ENCODE measurements around the gene TMEM219.

Gene TMEM219, protein sequence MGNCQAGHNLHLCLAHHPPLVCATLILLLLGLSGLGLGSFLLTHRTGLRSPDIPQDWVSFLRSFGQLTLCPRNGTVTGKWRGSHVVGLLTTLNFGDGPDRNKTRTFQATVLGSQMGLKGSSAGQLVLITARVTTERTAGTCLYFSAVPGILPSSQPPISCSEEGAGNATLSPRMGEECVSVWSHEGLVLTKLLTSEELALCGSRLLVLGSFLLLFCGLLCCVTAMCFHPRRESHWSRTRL

DNA sequence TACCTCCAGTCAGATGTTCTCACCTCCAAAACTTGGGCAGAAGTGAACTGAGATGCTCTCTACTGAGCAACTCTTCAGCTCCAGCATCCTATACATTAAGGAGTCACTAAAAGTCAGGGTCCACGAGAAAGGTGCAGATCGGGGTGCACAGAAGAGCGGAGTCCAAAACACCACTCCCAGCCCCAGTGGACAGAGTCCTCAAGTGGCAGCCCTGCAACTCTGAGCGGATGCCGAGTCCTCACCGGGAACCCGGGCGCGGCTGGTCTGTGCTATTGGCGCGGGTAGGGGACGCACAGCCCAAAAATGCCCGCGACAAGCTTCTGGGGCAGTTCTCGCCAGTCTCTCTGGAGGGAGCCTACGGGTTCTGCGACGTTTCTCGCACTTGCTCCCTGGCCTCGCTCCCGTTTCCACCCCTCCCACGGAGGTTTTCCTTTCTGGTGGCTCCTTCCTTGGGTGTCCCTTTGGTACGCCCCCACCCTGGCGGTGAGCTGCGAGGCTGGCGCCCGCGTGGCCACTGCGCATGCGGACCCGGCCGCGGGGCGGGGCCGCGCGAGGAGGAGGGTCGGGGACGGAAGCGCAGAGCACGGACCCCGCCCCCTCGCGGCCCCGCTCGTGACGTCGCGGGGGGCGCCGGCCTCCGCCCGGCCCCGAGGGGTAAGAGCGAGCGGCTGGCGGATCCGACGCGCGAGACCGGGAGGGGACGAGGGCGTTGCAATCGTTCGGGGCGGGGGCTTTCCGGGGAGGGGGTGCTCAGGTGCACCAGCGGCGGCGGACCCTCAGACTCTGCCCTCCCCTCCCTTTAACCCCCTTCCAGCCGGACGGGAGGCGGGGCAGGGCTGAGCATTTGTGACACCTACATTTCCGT lies at the start of gene TMEM219:
Gene TMEM219 (plus strand): TSS at position 601 of the 865 bp plus-strand sequence. CDS start 1,065 bp downstream, outside the sequence.
- Mint-ChIP-seq H3K4me1 (ENCODE audit: low read depth) (peaks cover 17% of the 10 kb centered on the region), H3K9me3 (no peaks in the 10 kb centered on the region), H3K27me3 (ENCODE audit: low read depth) (no peaks in the 10 kb centered on the region), H3K4me3 (peak within 1 kb of the TSS; percentile 86), H3K27ac (peak within 1 kb of the TSS; percentile 85), H3K36me3 (ENCODE audit: low read depth) (peaks cover 5% of the 10 kb centered on the region)

DNA sequence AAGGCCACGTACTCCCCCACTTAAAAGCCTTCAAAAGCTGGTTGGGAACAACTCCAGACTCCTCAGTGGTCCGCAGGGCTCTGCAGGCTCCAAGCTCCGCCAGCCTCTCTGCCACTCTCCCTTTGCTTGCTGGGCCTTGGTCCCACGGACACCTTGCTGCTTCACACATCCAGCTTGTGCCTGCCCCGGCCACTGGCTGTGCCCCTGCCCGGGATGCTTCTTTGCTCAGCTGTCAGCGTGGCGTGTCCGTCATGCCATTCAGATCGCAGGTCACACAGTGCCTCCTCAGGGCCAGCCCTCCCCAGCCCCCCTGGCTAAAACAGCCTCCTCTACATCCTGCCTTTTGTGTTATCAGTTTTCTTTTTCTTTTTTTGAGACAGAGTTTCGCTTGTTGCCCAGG lies 49.8 kb upstream of the TMEM219 start:
- peaks cover 26% of the 10 kb centered on the region for H3K36me3 Mint-ChIP-seq (ENCODE audit: low read depth)
- H3K27me3 Mint-ChIP-seq (ENCODE audit: low read depth), result no peaks in the 10 kb centered on the region
- peaks cover 2% of the 10 kb centered on the region for H3K4me1 Mint-ChIP-seq (ENCODE audit: low read depth)
- no peak overlapping the region for H3K4me3 Mint-ChIP-seq
- H3K27ac Mint-ChIP-seq, result no peak overlapping the region
- H3K9me3 Mint-ChIP-seq, result no peaks in the 10 kb centered on the region

DNA sequence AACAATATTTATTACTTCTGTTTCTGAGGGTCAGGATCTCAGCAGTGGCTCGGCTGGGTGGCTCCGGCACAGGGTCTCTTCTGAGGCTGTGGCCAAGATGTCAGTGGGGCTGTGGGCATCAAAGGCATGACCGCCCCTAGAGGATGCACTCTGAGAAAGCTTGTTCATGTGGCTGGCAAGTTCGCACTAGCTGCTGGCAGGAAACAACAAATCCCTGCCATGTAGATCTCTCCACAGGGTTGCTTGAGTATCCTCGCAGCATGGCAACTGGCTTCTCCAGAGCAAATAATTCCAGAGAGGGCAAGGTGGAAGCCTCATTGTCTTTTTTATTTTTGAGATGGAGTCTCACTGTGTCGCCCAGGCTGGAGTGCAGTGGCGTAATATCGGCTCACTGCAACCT lies 48.4 kb upstream of the TMEM219 start:
- H3K36me3 Mint-ChIP-seq (ENCODE audit: low read depth), result peaks cover 25% of the 10 kb centered on the region
- no peaks in the 10 kb centered on the region for H3K27me3 Mint-ChIP-seq (ENCODE audit: low read depth)
- H3K4me3 Mint-ChIP-seq, result no peak overlapping the region
- H3K9me3 Mint-ChIP-seq, result no peaks in the 10 kb centered on the region
- peaks cover 2% of the 10 kb centered on the region for H3K4me1 Mint-ChIP-seq (ENCODE audit: low read depth)
- H3K27ac Mint-ChIP-seq, result no peak overlapping the region

DNA sequence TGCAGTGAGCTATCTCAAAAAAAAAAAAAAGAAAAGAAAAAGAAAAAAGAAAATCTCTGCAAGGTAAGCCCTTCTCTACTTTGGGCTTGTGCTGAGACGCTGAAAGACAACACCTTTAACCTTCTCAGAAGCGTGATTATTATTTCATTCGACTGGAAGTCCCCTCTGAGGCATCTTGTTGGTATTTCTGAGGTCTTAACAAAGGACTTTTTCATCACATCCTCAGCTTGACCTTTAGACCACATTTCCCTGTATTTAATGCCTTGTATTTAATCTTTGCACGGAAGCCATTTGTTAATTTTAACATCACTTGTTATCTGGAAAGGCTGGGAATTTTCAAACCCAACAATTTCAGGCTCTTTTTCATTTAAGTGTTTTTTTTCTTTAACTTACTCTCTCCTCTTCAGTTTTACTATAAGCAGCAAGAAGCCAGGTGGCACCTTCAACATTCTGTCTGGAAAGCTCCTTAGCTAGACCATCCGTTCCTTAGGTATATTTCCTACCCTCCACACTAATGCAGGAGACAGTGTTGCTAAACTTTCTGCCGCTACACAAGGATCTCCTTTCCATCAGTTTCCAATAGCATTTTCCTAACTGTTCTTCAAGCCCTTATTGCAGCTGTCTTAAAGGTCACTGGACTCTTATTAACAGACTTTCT lies 46.2 kb upstream of the TMEM219 start:
- H3K27ac Mint-ChIP-seq, result no peak overlapping the region
- peaks cover 4% of the 10 kb centered on the region for H3K4me1 Mint-ChIP-seq (ENCODE audit: low read depth)
- peaks cover 28% of the 10 kb centered on the region for H3K36me3 Mint-ChIP-seq (ENCODE audit: low read depth)
- no peak overlapping the region for H3K4me3 Mint-ChIP-seq
- no peaks in the 10 kb centered on the region for H3K27me3 Mint-ChIP-seq (ENCODE audit: low read depth)
- no peaks in the 10 kb centered on the region for H3K9me3 Mint-ChIP-seq

DNA sequence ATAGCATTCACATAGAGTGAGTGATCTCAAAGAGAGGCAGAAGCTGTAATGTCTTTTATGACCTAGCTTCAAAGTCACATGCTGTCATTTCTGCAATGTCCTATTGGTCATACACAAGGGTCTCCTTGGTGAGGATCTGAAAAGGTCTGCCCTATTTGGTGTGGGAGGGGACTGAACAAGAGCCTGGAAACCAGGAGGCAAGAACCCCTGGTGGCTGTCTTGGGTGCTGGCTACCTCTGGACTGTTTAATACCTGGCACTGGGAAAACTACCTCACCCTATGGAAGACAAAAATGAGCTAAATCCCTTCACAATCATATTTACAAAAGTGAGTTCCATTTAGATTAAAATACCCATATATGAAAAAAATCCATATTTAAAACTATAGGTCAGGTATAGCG lies 44.9 kb upstream of the TMEM219 start:
- H3K4me1 Mint-ChIP-seq (ENCODE audit: low read depth), result peaks cover 8% of the 10 kb centered on the region
- H3K27ac Mint-ChIP-seq, result no peak overlapping the region
- peaks cover 35% of the 10 kb centered on the region for H3K36me3 Mint-ChIP-seq (ENCODE audit: low read depth)
- H3K27me3 Mint-ChIP-seq (ENCODE audit: low read depth), result no peaks in the 10 kb centered on the region
- H3K9me3 Mint-ChIP-seq, result no peaks in the 10 kb centered on the region
- no peak overlapping the region for H3K4me3 Mint-ChIP-seq

DNA sequence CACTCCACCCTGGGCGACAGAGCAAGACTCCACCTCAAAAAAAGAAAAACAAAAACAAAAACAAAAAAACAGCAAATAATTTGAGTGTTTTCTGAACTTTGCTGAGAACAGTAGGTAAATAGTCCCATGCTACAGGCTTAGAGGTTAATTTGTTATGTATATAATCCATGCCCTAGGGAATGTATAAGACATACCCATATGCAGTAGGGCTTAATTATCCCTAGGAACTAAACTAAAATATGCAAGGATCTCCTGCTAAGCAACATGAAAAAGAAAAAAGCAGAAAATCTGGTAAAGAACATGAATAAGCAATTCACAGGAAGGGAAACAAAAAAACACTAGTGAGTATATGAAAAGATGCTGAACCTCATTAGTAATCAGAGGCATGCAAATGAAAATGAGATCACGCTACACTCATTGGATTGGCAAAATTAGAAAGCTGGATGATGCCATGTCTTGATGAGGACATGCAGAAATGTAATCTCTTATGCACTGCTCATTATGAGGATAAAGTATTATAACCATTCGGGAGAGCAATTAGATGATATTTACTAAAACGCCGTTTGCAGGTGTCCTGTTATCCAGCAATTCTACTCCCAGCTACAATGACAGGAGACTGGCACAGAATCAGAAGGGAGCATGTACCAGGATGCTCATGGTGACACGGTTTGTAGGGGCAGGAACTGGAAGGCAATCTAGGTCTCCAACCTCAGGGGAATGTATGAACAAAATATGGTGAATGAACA lies 41.4 kb upstream of the TMEM219 start:
- Mint-ChIP-seq H3K9me3 (no peaks in the 10 kb centered on the region), H3K4me1 (ENCODE audit: low read depth) (peaks cover 22% of the 10 kb centered on the region), H3K27me3 (ENCODE audit: low read depth) (no peaks in the 10 kb centered on the region), H3K36me3 (ENCODE audit: low read depth) (peaks cover 25% of the 10 kb centered on the region), H3K27ac (no peak overlapping the region), H3K4me3 (no peak overlapping the region)

DNA sequence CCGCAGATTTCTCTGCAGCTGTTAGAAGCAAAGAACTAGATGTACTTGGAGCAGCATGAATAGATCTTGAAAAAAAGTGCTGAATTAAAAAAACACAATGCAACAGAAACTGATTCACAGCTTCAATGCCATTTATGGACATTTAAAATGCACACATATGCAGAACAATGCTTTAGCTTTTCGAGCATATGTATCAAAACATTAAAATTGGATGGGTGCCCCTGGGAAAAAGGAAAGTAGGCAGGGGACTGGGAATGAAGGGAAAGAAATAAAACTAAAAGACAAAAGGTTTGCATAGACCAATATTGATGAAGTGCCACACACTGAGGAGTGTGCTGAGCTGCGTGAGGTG lies 40.9 kb upstream of the TMEM219 start:
- H3K4me1 Mint-ChIP-seq (ENCODE audit: low read depth), result peaks cover 23% of the 10 kb centered on the region
- H3K36me3 Mint-ChIP-seq (ENCODE audit: low read depth), result peaks cover 25% of the 10 kb centered on the region
- H3K27me3 Mint-ChIP-seq (ENCODE audit: low read depth), result no peaks in the 10 kb centered on the region
- no peak overlapping the region for H3K27ac Mint-ChIP-seq
- no peak overlapping the region for H3K4me3 Mint-ChIP-seq
- H3K9me3 Mint-ChIP-seq, result no peaks in the 10 kb centered on the region

DNA sequence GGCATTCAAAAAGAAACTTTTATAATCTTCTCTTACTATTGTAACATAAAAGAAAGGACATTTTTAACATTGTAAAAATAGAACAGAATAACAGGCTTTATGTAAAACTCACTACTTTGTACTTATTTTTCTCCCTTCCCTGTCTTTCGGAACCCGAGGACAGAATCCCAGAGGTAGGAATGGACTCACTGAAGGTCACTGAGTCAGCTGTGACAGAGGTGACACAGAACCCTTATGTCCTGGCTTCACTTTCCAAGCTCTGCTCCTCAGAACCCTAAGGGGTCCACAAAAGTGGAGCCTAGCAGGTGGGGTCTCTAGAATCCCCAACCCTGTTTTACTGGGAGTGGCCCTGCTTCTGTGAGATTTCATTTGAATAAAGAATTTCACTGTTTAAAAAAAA lies 39.6 kb upstream of the TMEM219 start:
- Mint-ChIP-seq H3K27ac (no peak overlapping the region), H3K36me3 (ENCODE audit: low read depth) (peaks cover 17% of the 10 kb centered on the region), H3K9me3 (no peaks in the 10 kb centered on the region), H3K4me3 (no peak overlapping the region), H3K27me3 (ENCODE audit: low read depth) (no peaks in the 10 kb centered on the region), H3K4me1 (ENCODE audit: low read depth) (peaks cover 36% of the 10 kb centered on the region)

DNA sequence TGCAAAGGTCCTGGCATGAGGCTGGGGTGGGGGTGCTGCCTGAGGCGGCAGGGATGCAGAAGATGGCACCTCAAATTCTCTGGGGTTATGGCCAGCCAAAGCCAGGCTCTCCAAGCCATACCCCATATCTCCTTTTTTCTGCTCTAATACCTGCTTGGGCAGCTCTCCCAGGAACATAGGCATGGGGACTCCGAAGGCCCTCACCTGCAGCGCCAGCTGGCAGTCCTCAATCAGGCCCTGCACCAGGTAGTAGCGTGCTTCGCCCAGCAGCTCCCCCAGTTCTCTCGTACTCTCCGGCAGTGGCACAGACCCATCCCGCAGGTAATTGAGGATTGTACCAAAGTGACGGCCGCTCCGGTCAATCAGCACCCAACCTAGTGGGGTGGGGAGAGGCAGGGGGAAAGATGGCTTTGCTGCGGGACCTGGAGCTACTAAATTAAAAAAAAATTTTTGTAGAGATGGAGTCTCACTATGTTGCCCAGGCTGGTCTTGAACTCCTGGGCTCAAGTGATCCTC lies 38.8 kb upstream of the TMEM219 start:
- Mint-ChIP-seq H3K4me1 (ENCODE audit: low read depth) (peaks cover 39% of the 10 kb centered on the region), H3K36me3 (ENCODE audit: low read depth) (peaks cover 17% of the 10 kb centered on the region), H3K9me3 (no peaks in the 10 kb centered on the region), H3K4me3 (no peak overlapping the region), H3K27ac (no peak overlapping the region), H3K27me3 (ENCODE audit: low read depth) (no peaks in the 10 kb centered on the region)

DNA sequence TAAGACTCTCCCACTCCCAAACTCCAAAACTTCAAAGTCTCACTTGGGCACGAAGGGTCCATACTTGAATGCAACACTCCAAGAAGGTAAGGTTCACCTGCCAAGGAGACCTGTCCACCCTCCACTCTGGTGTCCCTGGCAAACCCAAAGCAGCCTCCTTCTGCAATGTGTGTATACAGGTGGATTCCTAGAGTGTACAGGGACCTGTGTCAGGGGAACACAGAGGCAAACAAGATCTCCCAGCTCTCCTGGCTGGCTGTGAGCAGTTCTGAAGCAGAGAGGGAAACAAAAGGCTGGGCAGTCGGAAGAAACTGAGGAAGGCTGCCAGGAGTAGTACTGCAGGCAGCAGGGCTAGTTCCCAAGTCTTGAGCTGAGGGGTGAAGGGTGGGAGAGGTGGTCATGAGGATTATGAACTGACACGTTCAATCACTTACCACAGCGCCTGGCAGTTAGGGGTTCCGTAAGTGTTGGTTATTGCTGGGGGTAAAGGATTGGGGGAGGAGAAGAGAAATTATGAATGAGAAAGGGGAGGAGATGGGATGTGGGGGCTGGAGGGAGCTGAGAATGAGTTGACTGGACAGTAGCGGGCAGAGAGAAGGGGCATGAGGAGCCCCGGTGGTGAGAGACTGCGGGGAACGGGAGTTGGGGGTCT lies 36.6 kb upstream of the TMEM219 start:
- Mint-ChIP-seq H3K36me3 (ENCODE audit: low read depth) (peaks cover 16% of the 10 kb centered on the region), H3K4me3 (peak overlapping the region; percentile 94), H3K4me1 (ENCODE audit: low read depth) (peaks cover 39% of the 10 kb centered on the region), H3K27ac (peak overlapping the region; percentile 78), H3K27me3 (ENCODE audit: low read depth) (no peaks in the 10 kb centered on the region), H3K9me3 (no peaks in the 10 kb centered on the region)

DNA sequence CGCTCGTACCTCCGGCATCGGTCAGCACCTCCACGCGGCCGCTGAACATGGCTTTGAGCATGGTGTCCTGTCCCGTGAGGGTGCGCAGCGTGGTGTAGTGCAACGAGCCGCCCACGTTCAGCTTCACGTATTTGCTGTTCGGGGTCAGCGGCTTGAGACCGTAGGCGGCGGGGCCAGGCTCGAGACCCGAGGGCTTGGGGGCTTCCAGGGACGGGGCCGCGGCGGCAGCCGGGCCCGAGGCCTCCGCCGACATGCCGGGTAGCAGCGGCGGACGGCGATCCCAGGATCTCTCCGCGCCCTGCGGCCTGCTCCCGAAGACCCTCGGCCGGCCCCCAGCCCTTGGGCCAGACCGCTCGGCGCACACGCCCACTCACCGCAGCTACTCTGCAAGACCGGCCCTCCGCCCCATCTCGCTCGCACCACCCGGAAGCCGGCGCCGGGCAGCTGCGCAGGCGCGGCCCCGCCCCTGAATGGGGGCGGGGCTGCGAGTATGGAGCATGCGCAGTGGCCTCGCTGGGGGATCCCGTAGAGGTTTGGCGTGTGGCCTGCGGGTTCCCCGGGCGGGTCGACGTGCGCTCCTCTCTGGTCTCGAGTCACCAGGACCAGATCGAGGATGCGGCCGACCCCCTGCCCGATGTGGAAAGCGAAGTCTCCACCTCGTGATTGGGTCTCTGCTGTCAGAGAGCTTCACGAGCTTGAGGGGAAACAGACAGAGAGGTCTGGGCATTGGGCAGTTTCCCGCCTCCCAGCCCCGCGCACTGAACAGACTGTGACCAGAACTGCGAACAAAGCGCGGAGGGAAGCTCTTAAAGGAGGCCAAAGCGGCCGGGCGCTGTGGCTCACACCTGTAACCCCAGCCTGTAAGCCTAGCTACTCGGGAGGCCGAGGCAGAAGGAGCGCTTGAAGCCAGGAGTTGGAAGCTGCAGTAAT lies 35.8 kb upstream of the TMEM219 start, which contains the start of gene KCTD13:
Gene KCTD13 (minus strand): TSS at position 446 of the 930 bp plus-strand sequence. CDS start 193 bp downstream, at position 253.
- Mint-ChIP-seq H3K9me3 (no peaks in the 10 kb centered on the region), H3K36me3 (ENCODE audit: low read depth) (peaks cover 8% of the 10 kb centered on the region), H3K27ac (peak within 1 kb of the TSS; percentile 93), H3K4me3 (peak within 1 kb of the TSS; percentile 94), H3K4me1 (ENCODE audit: low read depth) (peaks cover 33% of the 10 kb centered on the region), H3K27me3 (ENCODE audit: low read depth) (peaks cover 6% of the 10 kb centered on the region)

DNA sequence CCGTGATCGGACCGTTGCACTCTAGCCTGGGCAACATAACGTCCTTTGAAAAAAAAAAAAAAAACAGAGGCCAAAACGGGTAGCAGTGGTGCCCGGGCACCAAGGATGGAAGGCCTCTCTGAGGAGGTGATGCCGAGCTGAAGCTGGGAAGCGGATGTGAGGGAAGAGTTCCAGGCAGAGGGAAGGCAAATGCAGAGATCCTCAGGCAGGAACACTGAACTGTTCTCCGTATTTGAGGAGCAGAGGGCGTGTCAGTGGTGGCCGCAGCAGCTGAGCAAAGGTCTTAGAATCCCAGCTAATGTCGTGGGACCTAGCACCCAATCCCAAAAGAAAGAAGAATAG lies 35.2 kb upstream of the TMEM219 start:
- Mint-ChIP-seq H3K4me3 (peak overlapping the region; percentile 91), H3K4me1 (ENCODE audit: low read depth) (peaks cover 32% of the 10 kb centered on the region), H3K36me3 (ENCODE audit: low read depth) (peaks cover 4% of the 10 kb centered on the region), H3K9me3 (no peaks in the 10 kb centered on the region), H3K27ac (peak overlapping the region; percentile 93), H3K27me3 (ENCODE audit: low read depth) (peaks cover 6% of the 10 kb centered on the region)
